Activated effector memory CD4-positive, alpha-beta T cell treated with Interleukin-2 at 50 U/mL for 16 hours (primary cell): ENCODE results near the gene PHTF1.

Source experiments
- DNase-seq: peaks from one replicate; pipeline ENCODE4 v3.0.0-alpha.2; 2020

PHTF1 gene

DNA sequence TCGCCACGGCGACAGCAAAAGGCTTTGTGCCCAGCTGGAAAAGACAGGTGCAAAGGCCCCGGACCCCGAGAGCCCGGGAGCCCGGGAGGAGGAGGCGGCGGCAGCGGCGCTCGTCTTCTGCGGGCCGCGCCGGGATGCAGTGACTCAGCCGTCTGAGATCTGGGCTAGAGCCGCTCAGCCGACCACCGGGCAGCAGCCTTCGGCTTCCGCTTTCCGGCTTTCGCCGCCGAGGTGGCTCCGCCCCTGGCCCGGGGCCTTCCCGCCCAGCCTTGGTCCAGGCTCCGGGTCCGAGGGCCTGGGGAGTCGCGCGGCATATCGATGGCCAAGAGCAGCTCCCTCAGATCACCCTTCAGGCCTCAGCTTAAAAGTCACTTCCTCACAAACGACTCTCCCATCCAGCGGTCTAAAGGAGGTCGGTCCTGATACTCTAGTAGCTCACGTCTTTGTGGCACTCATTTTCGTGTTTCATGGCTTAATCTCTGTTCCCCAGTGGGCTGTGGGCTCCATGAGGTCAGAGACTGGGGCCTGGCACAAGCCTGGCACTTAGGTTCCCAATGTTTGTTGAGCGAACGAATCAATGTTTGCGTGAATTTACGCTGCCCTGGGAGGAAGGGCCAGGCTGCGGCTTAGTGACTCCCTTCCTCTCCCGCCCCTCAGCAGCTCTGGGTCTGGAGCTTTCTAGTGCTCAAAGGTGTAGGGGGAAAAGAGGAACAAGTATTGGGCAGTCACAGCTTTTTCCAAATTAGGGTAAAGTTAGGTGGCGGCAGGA, at the start of gene PHTF1:
TSS of gene PHTF1 (minus strand) at position 154 of the 769 bp plus-strand sequence. CDS start 783 bp downstream, outside the sequence.
- peak; percentile 50 for DNase-seq

DNA sequence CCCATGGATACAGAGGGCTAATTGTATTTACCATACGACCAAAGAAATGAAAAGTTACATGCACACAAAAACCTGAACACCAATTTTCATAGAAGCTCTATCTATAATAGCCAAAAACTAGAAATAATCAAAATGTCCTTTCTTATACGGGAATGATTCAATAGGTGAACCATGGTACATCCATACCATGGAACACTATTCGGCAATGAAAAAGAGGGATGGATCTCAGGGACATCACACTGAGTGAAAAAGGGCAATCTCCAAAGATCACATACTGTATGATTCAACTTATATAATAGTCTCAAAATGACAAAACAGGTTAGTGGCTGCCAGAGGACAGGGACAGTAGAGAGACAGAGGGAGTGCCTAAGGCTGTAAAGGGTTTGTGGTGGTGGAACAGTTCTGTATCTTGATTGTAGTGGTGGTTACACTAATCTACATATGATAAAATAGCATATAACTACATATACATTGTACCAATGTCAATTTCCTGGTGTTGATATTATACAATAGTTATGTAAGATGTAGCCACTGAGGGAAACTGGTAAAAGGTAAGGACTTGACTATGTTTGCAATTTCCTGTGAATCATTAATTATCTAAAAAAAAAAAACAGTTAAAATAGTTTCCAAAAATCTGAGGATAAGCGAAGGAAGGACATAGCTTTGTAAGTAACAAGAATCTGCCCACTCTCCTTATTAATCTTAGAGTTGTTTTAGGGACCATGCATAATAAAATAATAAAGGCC, 49.3 kb upstream of the PHTF1 start:
- no peak for DNase-seq

DNA sequence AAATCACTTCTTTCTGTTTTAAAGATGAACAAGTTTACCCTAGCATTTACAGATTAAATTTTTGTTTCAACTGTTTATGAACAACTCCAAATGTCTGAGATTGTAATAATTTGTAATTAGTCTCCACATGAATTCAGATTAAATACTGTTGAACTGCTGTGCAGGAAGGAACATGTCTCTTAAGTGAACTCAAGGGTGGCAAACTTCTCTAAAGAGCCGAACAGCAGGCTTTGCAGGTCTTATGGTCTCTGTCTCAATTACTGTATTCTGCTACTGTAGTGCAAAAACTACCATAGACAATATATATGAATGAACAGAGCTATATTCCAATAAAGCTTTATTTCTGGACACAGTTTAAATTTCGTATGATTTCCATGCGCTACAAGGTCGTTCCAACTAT, 46.4 kb upstream of the PHTF1 start:
- DNase-seq = no peak

DNA sequence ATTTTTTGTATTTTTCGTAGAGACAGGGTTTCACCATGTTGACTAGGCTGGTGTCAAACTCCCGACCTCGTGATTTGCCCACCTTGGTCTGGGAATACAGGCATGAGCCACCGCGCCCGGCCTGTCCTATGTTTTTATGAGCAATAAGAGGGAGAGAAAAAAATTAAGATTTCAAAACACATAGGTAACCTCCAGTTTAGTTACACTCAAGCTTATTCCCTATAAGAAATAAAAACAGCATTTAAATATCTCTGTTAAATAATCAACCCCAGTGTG, 45.9 kb upstream of the PHTF1 start:
- no peak for DNase-seq

DNA sequence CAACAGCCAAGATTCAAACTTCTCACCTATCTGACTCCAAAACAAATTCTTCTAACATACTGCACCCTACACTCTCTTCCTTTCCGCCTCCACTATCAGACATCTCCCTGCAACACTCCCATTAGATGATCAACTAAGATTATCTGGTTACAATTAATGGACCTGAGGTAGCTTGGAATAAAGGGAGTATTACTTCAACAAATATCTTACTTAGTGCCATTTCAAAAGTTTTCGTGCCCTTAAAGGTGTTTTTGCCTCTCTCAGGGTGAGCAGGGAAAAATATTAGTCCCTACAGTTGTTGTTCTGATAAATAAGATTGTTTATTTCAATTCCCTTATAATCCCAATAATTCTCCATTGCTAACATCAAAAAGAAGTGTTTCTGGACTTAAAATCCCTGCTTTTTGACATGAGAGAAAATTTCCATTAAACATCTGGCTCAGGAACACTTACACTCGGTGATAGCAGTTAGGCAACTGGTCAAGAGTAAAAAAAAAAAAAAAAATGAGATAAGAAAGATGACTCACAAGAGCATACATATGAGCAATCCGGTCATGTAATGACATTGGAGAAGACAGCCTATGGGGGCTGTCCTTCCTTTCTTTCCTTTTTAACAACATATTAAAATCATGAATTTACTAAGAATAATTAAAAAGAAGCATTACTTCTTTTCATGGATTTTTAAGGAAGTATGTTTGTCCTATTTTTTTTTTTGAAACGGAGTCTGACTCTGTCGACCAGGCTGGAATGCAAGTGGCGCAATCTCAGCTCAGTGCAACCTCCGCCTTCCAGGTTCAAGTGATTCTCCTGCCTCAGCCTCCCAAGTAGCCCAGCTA, 45.4 kb upstream of the PHTF1 start:
- no peak for DNase-seq

DNA sequence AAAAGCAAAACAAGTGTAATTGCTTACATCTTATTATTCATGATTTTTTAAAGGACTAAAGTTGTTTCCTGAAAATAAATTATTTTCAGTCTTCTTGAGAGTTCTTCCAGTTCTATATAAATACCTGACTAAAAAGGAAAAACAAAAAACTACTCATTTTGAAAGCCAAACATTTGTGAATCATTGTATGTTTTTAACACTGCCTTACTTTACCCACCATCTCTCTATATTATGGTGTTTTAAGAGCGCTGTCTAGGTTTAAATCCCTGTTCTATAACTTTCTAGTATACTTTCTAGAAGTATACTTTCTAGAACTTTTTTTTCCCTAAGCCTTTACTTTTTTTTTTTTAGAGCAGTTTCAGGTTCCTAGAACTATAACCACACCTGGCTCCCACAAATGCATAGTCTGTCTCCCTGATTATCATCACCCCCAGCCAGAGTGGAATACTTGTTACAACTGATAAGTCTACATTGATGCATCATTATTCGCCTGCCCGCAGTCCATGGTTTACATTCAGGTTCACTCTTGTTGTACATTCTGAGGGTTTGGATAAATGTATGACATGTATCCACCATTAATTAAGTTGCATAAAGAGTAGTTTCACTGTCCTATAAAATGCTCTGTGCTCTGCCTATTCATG, 43.2 kb upstream of the PHTF1 start:
- DNase-seq = no peak

DNA sequence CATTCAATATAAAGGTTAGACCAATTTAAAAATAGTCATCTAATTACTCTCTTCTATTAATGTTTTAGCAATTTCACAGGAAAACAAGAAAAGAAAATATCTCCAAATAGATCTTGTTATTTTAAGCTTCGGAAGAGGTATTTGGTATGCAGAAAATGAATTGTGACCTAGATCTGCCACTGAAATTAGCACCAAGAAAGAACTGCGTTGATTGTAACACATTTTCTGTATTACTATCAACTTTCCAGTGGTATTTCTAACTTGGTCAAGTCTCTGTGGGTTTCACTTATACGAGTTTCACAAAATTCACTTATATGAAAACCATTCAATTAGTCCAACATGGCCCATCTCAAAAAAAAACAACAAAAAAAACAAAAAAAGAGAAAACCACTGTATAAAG, 41.2 kb upstream of the PHTF1 start:
- no peak for DNase-seq

DNA sequence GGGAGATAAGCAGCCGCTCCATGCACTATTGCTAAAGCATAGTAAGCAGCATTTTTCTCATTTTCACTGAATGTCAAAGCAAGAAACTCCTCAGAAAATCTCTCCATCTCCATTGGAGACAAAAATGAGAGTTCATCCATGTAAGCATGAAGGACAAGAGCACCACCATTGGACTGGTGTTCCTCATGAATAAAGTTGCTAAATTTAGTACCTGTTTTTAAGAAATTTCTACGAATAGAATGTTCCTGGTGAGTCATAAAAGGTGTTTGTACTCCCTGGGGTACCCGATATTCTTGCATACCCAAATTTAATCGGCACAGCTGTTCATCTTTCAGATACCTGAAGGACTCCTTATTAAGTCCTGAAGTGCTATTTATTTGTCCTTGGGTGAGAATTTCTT, 38.2 kb upstream of the PHTF1 start:
- no peak for DNase-seq

DNA sequence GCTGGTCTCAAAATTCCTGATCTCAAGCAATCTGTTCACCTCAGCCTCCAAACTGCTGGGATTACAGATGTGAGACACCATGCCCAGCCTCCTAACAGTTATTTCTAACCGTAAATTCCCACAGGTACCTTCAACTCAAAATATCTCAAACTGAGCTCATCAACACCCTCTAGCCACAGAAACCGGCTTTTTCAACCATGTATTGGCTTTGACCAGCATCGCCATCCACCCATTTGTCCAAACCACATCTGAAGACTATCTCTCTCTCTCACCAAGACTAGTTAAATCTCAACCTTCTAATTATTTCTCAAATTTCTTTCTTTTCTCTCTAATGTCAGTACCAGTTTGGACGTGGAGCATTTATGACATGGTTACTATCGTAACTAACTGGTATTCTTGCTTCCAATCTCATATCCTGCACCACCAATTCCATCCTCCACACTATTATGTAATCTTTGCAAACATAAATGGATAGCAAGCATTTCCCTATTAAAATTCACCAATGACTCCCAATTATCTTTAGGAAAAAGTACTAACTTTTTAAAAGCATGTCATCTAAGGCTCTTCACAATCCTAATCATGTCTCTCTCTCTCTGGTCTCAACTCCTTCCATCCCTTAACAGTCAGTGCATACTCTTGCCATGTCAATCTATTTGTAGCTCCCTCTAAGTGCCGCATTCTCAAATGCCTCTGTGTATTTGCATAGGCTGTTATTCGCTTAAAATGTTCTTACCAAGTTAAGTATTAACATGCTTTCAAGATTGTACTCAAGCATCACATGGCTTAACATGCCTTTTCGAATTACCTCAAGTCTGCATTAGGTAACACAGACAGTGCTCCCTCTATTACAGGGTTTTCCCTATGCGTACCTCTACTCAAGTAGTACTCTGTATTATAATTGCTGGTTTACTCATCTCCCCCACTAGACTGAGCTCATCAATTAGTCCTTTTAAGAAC, 34.9 kb upstream of the PHTF1 start:
- no peak for DNase-seq

DNA sequence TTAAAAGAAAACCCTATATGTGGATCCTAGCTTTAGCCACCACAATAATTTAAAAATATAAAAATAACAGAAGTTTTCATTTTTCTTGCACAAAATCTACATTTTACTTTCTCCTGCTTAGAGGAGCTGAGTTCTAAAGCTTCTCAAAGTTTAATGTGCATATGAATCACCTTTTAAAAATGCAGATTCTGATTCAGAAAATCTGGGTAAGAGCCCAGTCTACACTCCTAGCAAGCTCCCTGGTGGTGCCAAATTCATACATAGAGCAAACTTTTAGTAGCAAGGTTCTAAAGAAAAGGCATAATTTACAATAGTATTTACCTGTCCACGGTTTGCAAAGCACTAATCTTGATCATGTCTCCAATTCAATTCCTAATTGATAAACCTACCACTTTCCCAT, 33.7 kb upstream of the PHTF1 start:
- no peak for DNase-seq

DNA sequence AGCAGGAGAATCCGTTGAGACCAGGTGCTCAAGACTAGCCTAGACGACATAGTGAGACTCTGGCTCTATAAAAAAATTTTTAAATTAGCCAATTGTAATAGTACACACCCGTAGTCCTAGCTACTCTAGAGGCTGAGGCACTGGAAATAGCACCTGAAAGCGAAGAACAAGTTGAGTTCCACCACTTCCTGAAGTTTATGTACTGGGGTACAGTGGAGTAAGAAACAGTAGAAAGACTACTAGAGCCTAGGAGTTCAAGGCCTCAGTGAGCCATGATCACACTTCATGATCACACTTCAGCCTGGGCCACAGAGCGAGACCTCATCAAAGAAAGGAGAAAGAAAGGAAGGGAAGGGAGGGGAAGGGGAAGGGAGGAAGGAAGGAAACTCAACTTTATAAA, 33.2 kb upstream of the PHTF1 start:
- DNase-seq = no peak

DNA sequence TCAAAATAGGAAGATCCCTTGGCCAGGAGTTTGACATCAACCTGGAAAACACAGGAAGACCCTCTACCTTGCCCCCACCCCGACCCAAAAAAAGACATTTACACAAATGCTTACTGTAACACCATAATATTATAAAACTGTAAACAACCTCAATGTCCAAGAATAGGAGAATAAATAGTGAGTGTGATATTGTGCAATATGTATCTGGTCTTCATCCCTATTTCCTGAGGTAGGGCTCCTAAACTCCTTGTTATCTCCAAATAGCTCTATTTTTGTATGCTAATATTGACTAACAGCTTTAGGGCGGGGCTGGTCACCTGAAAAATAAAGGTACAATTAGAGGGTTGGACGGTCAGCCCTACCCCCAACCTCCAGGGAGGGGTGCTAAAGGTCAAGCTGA, 29.5 kb upstream of the PHTF1 start:
- no peak for DNase-seq

DNA sequence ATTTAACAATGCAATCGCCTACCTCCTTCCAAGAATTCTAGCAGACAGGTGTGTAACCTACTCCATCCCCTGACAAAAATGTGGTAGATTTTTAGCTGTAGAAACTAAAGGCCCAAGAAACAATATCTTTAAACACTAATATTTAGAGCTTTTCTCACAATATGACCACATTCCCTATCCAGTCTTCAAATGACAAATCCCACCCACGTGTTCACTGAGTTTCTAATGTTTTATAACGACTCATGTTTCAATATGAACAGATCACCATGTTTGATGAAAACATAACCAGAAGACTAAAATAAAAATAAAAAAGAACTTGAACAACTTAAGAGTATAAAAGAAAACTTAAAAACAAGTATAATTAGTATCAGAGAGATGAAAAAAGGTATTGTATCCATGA, 28.4 kb upstream of the PHTF1 start:
- DNase-seq = no peak

DNA sequence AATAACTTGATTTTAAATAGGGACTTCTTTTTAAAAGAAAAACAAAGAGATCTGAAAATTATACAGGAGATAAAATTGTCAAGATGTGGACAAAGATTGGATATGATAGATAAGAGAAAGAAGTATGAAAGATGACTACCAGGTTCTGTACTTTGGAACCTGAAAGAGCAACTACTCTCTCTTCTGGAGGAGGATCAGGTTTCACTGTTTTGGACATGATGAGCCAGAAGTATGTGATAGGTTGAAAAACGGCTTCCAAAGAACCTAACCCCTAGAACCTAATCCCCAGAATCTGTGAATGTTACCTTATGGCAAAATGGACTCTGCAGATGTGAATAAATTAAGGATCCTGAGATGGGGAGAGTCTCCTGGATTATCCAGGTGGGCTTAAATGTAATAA, 26.8 kb upstream of the PHTF1 start:
- DNase-seq = no peak

DNA sequence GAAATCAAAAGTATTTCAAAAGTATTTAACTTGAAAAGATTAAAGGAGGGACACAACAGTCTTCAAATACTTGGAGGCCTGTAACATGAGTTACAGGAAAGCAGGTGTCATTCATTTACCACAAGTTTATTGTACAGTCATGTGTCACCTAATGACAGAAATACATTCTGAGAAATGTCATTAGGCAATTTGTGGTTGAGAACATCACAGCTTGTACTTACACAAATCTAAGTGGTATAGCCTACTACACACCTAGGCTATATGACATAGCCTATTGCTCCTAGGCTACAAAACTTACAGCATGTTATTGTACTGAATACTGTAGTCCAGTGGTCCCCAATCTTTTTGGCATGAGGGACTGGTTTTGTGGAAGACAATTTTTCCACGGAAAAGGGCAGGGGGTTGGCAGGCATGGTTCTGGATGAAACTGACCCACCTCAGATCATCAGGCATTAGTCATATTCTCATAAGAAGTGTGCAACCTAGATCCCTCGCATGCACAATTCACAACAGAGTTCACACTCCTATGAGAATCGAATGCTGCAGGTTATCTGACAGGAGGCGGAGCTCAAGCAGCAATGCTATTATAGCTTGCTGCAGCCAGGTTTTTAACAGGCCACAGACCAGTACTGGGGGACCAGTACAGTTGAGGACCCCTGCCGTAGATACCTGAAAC, 25.0 kb upstream of the PHTF1 start:
- no peak for DNase-seq

DNA sequence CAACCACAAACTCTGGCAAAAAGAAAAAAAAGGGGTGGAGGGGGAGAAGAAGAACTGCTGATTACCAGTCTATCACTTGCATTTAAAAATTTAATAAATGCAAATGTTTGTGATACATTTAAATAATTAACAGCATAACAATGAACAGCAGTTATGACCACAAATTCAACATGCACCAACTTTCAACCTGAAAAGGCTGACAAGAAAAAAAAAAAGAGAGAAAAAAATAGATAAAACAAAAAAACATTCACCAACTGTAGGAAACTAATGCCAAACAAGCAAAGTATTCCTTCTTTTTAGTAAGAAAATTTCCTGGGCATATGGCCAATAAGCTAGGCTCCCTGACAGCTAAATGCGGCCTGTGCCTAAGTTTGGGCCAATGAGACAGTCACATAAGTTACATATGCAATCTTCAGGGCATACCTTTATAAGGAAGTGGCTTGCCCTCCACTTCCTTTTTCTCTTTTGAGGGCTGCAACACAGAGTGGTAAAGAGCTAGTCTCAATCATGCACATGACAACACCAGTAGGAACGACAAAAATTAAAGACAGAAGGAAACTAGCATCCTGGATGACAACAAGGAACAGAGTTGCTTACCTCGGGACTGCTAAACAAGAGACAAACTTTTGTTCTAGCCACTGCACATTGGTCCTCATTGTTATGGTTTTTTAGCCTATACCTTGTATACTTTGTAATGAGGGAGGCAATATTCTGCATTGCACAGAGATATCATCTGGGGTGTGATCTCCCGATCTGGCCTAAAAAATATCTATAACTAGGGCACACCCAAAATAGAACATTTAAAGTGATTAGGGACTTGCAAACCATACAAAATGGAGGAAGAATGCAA, 24.2 kb upstream of the PHTF1 start:
- DNase-seq = no peak

DNA sequence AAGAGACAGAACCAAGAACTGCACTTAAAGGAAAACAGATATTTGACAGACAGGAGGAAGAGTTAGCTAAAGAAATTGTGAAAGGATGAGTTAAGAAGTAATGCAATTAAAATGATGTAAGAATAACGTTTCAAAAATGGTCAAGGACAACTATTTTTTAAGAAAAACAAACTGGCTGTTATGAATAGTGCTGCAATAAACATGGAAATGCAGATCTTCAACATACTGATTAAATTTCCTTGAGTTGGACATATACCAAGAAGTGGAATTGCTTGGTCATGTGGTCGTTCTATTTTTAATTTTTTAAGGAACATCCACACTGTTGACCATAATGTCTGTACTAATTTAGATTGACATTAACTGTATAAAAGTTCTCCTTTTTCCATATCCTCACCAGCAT, 23.1 kb upstream of the PHTF1 start:
- DNase-seq = no peak

DNA sequence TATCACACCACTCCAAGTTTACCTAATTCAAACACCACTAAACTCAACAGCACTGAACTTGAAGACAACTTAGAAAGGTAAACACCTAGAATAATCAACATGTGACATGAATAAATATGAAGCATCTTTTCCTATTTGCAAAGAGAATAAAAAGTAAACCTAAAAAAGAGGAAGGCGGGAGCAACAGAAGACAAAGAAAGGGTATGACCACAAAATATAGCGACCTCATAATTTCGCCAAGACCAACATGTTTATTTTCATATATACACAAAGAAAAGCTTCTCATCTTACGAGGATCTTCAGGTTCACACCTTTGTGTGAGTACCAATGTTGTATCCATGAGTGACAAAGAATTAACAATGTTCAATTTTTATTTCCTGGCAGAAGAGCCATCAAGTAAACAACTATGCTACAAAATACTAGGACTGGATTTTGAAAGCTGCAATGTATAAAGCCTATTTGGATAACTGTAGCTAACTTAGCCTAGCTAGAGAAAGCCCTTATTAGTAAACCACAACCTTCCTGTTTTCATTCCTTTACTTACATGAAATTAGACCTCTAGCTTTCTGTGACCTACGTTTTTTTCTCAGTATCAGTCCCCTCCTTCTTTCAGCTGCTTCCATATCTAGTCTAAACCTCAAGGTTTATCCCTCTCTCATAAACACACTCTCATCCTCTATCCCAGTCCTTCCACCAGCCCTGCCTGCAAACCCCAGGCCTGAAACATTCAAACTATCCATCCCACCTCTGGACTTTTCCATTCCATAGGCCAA, 21.3 kb upstream of the PHTF1 start:
- no peak for DNase-seq

DNA sequence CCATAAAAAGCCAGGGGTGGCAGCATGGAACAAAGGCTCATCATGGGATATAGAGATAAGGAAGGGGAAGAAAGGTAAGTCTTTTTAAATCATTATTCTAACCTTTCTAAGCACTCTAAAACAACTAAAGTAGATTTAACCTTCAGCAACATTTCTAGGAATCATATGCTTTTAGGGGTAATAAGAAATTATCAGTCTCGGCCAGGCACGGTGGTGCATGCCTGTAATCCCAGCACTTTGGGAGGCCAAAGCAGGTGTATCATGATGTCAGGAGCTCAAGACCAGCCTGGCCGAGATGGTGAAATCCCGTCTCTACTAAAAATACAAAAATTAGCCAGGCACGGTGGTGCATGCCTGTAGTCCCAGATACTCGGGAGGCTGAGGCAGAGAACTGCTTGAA, 20.3 kb upstream of the PHTF1 start:
- no peak for DNase-seq

DNA sequence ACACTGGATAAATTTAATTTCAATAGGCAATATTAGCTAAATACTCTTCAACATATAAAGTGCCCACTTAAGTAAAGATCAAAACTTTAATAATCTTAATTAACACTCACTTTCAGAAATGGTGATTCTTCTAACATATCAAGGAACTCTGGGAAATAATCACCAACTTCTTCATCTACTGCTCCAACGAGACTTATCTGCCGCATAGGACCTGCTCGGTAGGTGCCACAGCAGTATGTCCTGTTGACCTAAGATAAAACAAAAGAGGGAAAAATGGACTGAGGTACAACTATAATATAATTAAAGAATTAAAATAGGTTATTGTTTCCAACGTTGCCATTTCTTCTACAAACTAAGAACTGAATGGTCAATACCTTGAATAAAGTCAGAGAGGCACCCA, 18.3 kb upstream of the PHTF1 start:
- DNase-seq = no peak
